IgD-negative memory B cell (primary cell): ENCODE results near the gene FDXACB1. TPM values are rescaled to one million over a fixed set of nuclear protein-coding genes. Genes with fewer than 3 reads are reported as not detected.

Source experiments
- H3K27ac Mint-ChIP-seq, 3 donors: one replicate each; pipeline ENCODE4 v1.8.0; 2020 to 2022; ENCODE audit warnings: mild to moderate bottlenecking in 3 of 3, mixed read lengths in 3 of 3, moderate library complexity in 1 of 3
- H3K27me3 Mint-ChIP-seq: one replicate; pipeline ENCODE4 v1.8.0; 2021; ENCODE audit warnings: mixed read lengths
- H3K36me3 Mint-ChIP-seq: one replicate; pipeline ENCODE4 v1.8.0; 2020; ENCODE audit warnings: mild to moderate bottlenecking, mixed read lengths
- H3K4me1 Mint-ChIP-seq, 3 donors: one replicate each; pipeline ENCODE4 v1.8.0; 2020 to 2022; ENCODE audit warnings: mixed read lengths in 3 of 3, mild to moderate bottlenecking in 1 of 3
- H3K4me3 Mint-ChIP-seq, 4 donors: one replicate each; pipeline ENCODE4 v1.8.0; 2020 to 2022; ENCODE audit warnings: mild to moderate bottlenecking in 4 of 4, mixed read lengths in 4 of 4, moderate library complexity in 3 of 4
- H3K9me3 Mint-ChIP-seq, 3 donors: one replicate each; pipeline ENCODE4 v1.8.0; 2020 to 2021; ENCODE audit warnings: mixed read lengths in 3 of 3, mild to moderate bottlenecking in 1 of 3
- polyA plus RNA-seq: library from polyadenylated mRNA; unstranded; fragments of 300-500 nt; fragmentation: Illumina TruSeq; gene quantifications from one replicate; pipeline ENCODE4 v1.2.3, GENCODE V29; 2021

The FDXACB1 gene
- 6.8 TPM for polyA plus RNA-seq

GRCh38 chr11:111878849-111879636 is at the start of gene FDXACB1, which contains the start of gene CFAP68:
Gene FDXACB1 (minus strand): TSS chr11:111879165. CDS start chr11:111879132, 33 bp downstream.
Gene CFAP68 (plus strand): TSS chr11:111879541. CDS start chr11:111879561, 20 bp downstream.
- no peaks in the 10 kb centered on the region for H3K27me3 Mint-ChIP-seq
- H3K36me3 Mint-ChIP-seq, result peaks cover 4% of the 10 kb centered on the region
- no peaks in the 10 kb centered on the region for H3K9me3 Mint-ChIP-seq
- peak within 1 kb of the TSS; percentile 93 to 99 (median 98) for H3K4me3 Mint-ChIP-seq
- peak within 1 kb of the TSS; percentile 95 to 100 (median 96) for H3K27ac Mint-ChIP-seq
- peaks cover 7 to 17% (median 17%) of the 10 kb centered on the region in 3 donors for H3K4me1 Mint-ChIP-seq

DNA sequence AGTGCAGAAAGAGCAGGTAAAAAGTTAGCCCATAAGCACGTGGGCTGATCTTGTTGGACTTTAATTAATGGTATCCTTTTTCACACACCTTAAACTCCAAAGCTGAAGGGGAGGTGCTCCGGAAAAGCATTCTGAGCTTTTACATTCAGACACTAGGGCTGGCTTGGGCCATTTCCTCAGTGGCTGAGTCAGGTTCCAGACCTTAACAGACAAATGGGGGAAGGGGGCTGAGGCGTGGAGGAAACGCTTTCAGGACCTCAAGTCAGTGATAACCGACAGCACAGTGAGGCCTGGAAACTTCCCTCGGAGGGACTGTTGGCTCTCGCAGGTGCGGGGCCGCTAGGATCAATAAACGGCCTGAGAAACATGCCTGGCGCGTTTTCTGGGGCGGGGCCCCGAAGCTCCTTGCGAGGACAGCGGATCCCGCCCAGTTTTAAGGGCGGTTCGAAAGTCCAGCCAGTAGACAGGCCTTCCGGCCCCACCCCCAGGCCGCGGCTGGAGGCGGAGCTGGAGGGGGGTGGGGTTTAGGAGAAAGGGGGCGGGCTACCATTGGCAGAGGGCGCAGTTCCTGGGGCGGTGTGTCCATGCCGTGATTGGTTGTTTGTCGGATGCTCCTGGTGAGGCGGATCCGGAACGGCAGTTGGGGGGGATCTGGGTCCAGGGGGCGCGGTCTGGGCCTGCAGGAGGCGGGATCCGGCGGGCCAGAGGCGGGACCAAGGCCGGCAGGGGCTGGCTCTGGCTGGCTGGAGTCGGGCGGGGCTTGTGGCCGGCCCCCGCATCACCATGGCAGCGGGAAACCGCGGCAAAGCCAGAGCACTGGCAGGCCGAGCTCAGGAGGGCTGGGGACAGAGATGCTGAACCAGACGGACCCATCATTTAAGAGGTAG is 47.8 kb upstream of the FDXACB1 start:
- peak overlapping the region; percentile 86 to 93 (median 87) for H3K27ac Mint-ChIP-seq
- peak overlapping the region; percentile 85 to 93 (median 91) for H3K4me3 Mint-ChIP-seq
- H3K27me3 Mint-ChIP-seq, result no peaks in the 10 kb centered on the region
- peaks cover 0 to 2% (median 0%) of the 10 kb centered on the region in 3 donors for H3K9me3 Mint-ChIP-seq
- H3K36me3 Mint-ChIP-seq, result no peaks in the 10 kb centered on the region
- peaks cover 8 to 10% (median 9%) of the 10 kb centered on the region in 3 donors for H3K4me1 Mint-ChIP-seq

DNA sequence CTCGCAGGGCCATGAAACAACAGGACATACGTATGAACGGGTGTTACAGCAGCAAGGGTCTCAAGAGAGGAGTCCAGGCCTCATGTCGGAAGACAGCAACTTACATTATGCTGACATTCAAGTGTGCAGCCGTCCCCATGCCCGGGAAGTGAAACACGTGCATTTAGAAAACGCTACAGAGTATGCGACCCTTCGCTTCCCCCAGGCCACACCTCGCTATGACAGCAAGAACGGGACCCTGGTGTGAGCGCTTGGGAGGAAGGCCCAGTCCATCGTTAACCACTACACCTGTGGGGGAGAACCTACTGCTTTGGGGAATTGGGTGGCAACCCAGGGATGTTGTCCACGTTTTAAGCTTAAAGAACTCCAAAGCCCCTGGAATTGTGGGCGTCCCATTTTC is 47.0 kb upstream of the FDXACB1 start:
- H3K4me3 Mint-ChIP-seq, result peak overlapping the region; percentile 36 to 91 (median 82)
- peaks cover 0 to 2% (median 0%) of the 10 kb centered on the region in 3 donors for H3K9me3 Mint-ChIP-seq
- H3K27me3 Mint-ChIP-seq, result no peaks in the 10 kb centered on the region
- H3K4me1 Mint-ChIP-seq, result peaks cover 8 to 10% (median 9%) of the 10 kb centered on the region in 3 donors
- no peaks in the 10 kb centered on the region for H3K36me3 Mint-ChIP-seq
- peak overlapping the region in 2 of 3 donors; percentile 39 to 87 for H3K27ac Mint-ChIP-seq

GRCh38 chr11:111923951-111924350 is 45.0 kb upstream of the FDXACB1 start:
- Mint-ChIP-seq H3K4me1 (peaks cover 8 to 10% (median 9%) of the 10 kb centered on the region in 3 donors), H3K27ac (peak overlapping the region in 1 of 3 donors; percentile 28), H3K9me3 (peaks cover 0 to 2% (median 0%) of the 10 kb centered on the region in 3 donors), H3K27me3 (no peaks in the 10 kb centered on the region), H3K36me3 (no peaks in the 10 kb centered on the region), H3K4me3 (peak overlapping the region in 1 of 4 donors; percentile 45)

GRCh38 chr11:111923351-111923788 is 44.4 kb upstream of the FDXACB1 start:
- H3K27ac Mint-ChIP-seq, result peak overlapping the region in 1 of 3 donors; percentile 28
- H3K4me1 Mint-ChIP-seq, result peaks cover 8 to 10% (median 9%) of the 10 kb centered on the region in 3 donors

GRCh38 chr11:111922803-111923202 is 43.8 kb upstream of the FDXACB1 start:
- Mint-ChIP-seq H3K4me3 (no peak overlapping the region), H3K27me3 (no peaks in the 10 kb centered on the region), H3K9me3 (peaks cover 0 to 5% (median 2%) of the 10 kb centered on the region in 3 donors), H3K4me1 (peaks cover 8 to 13% (median 10%) of the 10 kb centered on the region in 3 donors), H3K36me3 (no peaks in the 10 kb centered on the region), H3K27ac (no peak overlapping the region)

More at GRCh38 chr11:111923351-111923788, 44.4 kb upstream of the FDXACB1 start:
- no peaks in the 10 kb centered on the region for H3K27me3 Mint-ChIP-seq
- H3K4me3 Mint-ChIP-seq, result no peak overlapping the region
- H3K36me3 Mint-ChIP-seq, result no peaks in the 10 kb centered on the region
- peaks cover 0 to 2% (median under 1%) of the 10 kb centered on the region in 3 donors for H3K9me3 Mint-ChIP-seq

DNA sequence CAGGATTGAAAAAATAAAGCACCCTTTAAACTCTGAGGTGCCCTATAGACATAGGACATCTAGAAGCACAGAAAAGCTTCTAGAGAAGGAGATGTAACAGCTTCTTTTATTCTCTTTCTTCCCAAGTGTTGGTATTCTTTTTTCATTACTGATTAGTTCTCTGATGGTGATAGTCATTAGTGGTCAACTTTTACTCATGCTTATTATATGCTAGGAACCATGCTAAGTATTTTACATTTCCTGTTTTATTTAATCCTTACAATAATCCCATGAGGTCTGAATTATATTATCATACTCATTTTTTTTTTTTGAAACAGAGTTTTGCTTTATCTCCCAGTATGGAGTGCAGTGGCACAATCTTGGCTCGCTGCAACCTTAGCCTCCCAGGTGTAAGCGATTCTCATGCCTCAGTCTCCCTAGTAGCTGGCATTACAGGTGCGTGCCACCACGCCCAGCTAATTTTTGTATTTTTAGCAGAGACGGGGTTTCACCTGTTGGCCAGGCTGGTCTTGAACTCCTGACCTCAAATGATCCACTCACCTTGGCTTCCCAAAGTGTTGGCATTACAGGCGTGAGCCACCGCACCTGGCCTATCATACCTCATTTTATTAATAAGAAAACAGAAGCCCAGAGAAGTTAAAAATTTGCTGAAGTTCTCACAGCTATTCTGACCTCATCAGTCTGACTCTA is 42.7 kb upstream of the FDXACB1 start:
- H3K27ac Mint-ChIP-seq, result no peak overlapping the region
- H3K4me1 Mint-ChIP-seq, result peaks cover 8 to 9% (median 8%) of the 10 kb centered on the region in 3 donors
- H3K9me3 Mint-ChIP-seq, result peaks cover 0 to 5% (median 2%) of the 10 kb centered on the region in 3 donors
- H3K27me3 Mint-ChIP-seq, result peaks cover 4% of the 10 kb centered on the region
- no peak overlapping the region for H3K4me3 Mint-ChIP-seq
- H3K36me3 Mint-ChIP-seq, result no peaks in the 10 kb centered on the region

DNA sequence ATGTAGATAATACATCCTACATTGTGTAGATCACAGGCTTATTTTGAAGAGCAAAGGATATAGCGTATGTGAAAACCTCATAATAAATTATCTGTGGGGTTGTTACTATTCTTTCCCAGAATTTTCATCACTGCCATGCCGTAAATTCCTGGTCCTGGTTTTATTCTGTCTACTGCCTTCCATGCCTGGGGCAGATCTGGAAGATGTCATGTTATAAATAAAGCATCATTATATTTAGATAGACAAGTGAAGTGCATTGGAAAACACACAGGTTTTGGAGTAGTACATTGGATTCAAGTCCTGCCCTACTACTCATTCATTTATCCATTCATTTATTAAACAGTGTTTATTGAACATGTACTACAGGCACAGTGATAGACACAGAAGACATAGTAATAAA is 41.9 kb upstream of the FDXACB1 start:
- Mint-ChIP-seq H3K4me3 (no peak overlapping the region), H3K9me3 (peaks cover 0 to 5% (median 2%) of the 10 kb centered on the region in 3 donors), H3K36me3 (no peaks in the 10 kb centered on the region), H3K4me1 (peaks cover 3 to 4% (median 3%) of the 10 kb centered on the region in 3 donors), H3K27me3 (peaks cover 10% of the 10 kb centered on the region), H3K27ac (no peak overlapping the region)

DNA sequence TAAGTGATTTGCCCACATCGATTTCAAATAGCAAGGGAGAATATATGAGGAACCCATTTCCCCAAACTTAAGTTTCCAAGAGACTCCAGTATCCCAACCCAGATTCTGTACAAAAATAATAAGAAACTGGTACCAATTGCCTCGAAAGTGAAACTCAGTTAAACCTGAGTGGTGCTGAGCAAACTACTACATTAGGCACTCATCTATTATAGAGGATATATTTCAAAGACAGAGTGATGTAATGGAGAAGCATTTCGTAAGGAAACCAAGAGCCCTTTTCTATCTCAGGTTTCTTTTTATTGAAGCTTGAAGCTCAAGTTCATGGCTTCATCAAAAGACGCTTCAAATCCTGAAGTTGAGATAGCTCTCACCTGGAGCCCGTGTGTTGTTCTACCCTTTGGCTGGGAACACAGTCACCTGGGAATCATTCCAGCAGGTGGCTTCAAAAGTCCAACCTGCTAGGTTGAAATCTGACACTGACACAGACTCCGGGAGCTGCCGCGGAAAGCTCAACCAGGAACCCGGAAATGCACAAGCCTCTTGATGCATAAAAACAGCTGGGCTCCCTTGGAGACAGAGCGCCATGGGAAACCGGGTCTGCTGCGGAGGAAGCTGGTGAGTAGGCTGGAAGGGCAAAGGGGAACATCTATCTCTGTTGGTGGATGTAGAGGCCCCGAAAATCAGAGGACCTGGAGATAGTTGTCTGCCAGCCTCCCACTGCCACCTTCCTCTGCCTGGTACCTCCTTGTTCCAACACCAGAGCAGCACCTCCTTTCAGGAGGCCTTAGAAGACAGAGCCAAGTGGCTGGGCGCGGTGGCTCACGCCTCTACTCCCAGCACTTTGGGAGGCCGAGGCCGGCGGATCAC is 39.7 kb upstream of the FDXACB1 start, which contains the start of gene C11orf52:
TSS of gene C11orf52 (plus strand) at position 524 of the 867 bp plus-strand sequence. CDS start at position 584, 60 bp downstream.
- Mint-ChIP-seq H3K27me3 (peaks cover 21% of the 10 kb centered on the region), H3K4me3 (no peak within 1 kb of the TSS), H3K4me1 (peaks cover 0 to 4% (median 0%) of the 10 kb centered on the region in 3 donors), H3K27ac (no peak within 1 kb of the TSS), H3K9me3 (peaks cover 0 to 5% (median 0%) of the 10 kb centered on the region in 3 donors), H3K36me3 (no peaks in the 10 kb centered on the region)

GRCh38 chr11:111917788-111918187 is 38.8 kb upstream of the FDXACB1 start:
- peaks cover 0 to 4% (median 0%) of the 10 kb centered on the region in 3 donors for H3K4me1 Mint-ChIP-seq
- H3K27ac Mint-ChIP-seq, result no peak overlapping the region
- no peaks in the 10 kb centered on the region for H3K36me3 Mint-ChIP-seq
- no peak overlapping the region for H3K4me3 Mint-ChIP-seq
- H3K9me3 Mint-ChIP-seq, result peaks cover 0 to 5% (median 0%) of the 10 kb centered on the region in 3 donors
- peaks cover 26% of the 10 kb centered on the region for H3K27me3 Mint-ChIP-seq

DNA sequence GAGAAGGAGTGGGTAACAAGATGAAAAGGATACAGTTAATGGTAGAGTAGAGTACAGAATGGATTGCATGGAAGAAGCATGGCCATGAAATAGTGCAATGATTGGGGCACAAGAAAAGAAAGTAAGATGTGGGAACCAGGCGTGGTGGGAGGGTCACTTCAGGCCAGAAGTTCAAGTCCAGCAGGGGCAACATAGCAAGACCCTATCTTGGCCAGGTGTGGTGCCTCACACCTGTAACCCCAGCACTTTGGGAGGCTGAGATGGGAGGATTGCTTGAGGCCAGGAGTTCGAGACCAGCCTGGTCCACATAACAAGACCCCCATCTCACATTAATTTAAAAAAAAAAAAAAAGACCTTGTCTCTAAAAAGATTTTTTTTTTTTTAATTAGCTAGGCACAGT is 38.3 kb upstream of the FDXACB1 start:
- Mint-ChIP-seq H3K9me3 (peaks cover 0 to 5% (median 0%) of the 10 kb centered on the region in 3 donors), H3K36me3 (no peaks in the 10 kb centered on the region), H3K4me1 (peaks cover 0 to 4% (median 0%) of the 10 kb centered on the region in 3 donors), H3K27ac (no peak overlapping the region), H3K27me3 (peaks cover 26% of the 10 kb centered on the region), H3K4me3 (no peak overlapping the region)

- Mint-ChIP-seq H3K36me3 (no peaks in the 10 kb centered on the region), H3K9me3 (peaks cover 0 to 5% (median 0%) of the 10 kb centered on the region in 3 donors), H3K4me1 (peaks cover 0 to 4% (median 0%) of the 10 kb centered on the region in 3 donors), H3K27ac (no peak overlapping the region), H3K27me3 (peaks cover 30% of the 10 kb centered on the region), H3K4me3 (no peak overlapping the region)
These were observed 37.8 kb upstream of the FDXACB1 start for GRCh38 chr11:111916768-111917167.

GRCh38 chr11:111913997-111914396 is 35.0 kb upstream of the FDXACB1 start:
- peaks cover 0 to 4% (median 4%) of the 10 kb centered on the region in 3 donors for H3K4me1 Mint-ChIP-seq
- peaks cover 39% of the 10 kb centered on the region for H3K27me3 Mint-ChIP-seq
- no peak overlapping the region for H3K4me3 Mint-ChIP-seq
- H3K27ac Mint-ChIP-seq, result no peak overlapping the region
- no peaks in the 10 kb centered on the region for H3K36me3 Mint-ChIP-seq
- peaks cover 0 to 5% (median 0%) of the 10 kb centered on the region in 3 donors for H3K9me3 Mint-ChIP-seq
